Smooth muscle cell of the coronary artery (primary cell): ENCODE data around the gene PCDHGB6. TPM values are rescaled to one million over a fixed set of nuclear protein-coding genes. Genes with fewer than 3 reads are reported as not detected.

Experiments
- total RNA-seq: library from RNA; depleted of rRNA; stranded (reverse); fragments of >200 nt; gene quantifications from 2 replicates; pipeline ENCODE4 v1.2.3, GENCODE V29; 2014; ENCODE audit warnings: low replicate concordance

Gene PCDHGB6
- total RNA-seq, result 1.9 and 3.5 TPM in 2 replicates

DNA sequence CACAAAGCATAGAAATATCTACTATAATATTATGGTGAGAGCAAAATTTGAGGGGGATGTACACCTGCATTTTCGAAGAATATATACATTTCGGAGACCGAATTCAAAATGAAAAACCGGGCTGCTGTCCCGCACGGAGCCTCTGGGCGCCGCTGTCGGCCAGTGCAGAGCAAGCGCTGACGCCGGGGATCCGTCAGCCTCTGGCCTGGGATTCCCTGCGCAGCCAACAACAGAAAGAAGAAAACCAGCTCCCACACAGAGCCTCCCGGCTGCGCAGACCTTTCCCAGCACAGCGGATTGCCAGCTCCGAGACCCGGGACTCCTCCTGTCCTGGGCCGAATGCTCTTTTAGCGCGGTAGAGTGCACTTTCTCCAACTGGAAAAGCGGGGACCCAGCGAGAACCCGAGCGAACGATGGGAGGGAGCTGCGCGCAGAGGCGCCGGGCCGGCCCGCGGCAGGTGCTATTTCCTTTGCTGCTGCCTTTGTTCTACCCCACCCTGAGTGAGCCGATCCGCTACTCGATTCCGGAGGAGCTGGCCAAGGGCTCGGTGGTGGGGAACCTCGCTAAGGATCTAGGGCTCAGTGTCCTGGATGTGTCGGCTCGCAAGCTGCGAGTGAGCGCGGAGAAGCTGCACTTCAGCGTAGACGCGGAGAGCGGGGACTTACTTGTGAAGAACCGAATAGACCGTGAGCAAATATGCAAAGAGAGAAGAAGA is at the start of gene PCDHGB6:
PCDHGB6 (plus strand) TSS at position 232 of the 716 bp plus-strand sequence; CDS start at position 414, 182 bp downstream.

DNA sequence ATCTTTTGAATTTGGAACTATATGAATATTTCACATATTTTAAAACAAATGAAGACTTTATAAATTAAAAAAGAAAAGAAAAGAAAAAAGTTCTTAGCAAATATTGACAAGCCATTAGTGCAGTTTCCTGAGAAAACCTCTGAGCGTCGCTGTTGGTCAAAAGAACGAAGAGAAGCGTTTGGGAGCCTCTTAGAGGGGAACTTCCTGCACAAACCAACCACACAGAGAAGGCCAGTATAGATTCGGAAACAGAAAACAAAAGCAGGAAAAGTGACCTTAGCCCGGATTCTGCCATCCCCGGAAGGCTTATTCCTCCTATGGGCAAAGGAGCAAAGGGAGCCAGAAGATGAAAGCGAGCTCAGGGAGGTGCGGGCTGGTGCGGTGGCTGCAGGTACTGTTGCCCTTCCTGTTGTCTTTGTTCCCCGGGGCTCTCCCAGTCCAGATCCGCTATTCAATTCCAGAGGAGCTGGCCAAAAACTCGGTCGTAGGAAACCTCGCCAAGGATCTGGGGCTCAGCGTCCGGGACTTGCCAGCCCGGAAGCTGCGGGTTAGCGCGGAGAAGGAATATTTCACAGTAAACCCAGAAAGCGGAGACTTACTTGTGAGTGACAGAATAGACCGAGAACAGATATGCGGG is 47.9 kb upstream of the PCDHGB6 start, which contains the start of gene PCDHGB2:
PCDHGB2 (plus strand) TSS at position 205 of the 637 bp plus-strand sequence; CDS start at position 347, 142 bp downstream.

GRCh38 chr5:141363952-141364660 is 43.7 kb upstream of the PCDHGB6 start, which contains the start of gene PCDHGA5:
PCDHGA5 (plus strand) TSS chr5:141364162; CDS start chr5:141364331, 169 bp downstream.

GRCh38 chr5:141369994-141370848 is 37.6 kb upstream of the PCDHGB6 start, which contains the start of gene PCDHGB3:
PCDHGB3 (plus strand) TSS chr5:141370242; CDS start chr5:141370395, 153 bp downstream.

DNA sequence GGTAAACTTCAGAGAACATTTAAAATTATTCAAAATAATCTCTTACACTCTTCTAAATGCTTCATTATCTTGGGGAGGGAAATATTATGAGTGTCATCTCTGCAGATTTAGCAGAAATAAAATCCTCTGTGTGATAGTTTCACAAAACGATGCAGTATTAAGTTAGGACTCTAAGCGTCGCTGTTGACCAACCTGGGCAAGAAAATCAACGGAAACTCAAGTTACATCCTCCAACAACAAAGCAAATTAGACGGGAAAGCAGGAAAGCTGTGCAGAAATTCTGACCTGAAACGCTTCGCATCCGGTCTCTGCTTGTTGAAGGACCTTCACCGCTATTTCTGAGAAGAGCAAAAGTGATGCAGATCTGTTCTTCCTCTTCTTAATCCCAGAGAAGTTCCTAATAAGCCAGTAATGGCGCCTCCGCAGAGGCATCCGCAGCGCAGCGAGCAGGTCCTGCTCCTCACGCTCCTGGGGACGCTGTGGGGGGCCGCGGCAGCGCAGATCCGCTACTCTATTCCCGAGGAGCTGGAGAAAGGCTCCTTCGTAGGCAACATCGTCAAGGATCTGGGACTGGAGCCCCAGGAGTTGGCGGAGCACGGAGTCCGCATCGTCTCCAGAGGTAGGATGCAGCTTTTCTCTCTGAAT is 34.0 kb upstream of the PCDHGB6 start, which contains the start of gene PCDHGA6:
PCDHGA6 (plus strand) TSS at position 219 of the 645 bp plus-strand sequence; CDS start at position 412, 193 bp downstream.

GRCh38 chr5:141382469-141383294 is 25.1 kb upstream of the PCDHGB6 start, which contains the start of gene PCDHGA7:
PCDHGA7 (plus strand) TSS chr5:141382742; CDS start chr5:141382900, 158 bp downstream.

DNA sequence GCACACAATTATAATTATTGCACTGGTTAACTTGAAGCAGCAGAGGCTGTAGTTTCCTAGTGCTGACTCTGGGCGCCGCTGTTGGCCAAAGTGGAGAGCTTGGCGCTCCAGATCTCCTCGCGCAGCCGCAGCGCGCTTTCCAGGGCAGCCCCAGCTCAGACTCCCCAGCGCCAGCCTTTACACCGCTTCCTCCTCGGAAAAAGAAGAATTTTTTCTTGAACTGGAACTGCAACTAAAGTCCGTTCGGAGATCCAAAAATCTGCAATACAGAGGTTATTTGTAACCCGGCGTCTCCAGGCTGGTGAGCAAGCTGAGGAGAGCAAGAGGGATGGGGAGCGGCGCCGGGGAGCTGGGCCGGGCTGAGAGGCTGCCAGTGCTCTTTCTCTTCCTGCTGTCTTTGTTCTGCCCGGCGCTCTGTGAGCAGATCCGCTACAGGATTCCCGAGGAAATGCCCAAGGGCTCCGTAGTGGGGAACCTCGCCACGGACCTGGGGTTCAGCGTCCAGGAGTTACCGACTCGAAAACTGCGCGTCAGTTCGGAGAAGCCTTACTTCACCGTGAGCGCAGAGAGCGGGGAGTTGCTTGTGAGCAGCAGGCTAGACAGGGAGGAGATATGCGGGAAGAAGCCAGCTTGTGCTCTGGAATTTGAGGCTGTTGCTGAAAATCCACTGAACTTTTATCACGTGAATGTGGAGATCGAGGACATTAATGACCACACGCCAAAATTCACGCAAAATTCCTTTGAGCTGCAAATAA is 20.1 kb upstream of the PCDHGB6 start, which contains the start of gene PCDHGB4:
PCDHGB4 (plus strand) TSS at position 142 of the 755 bp plus-strand sequence; CDS start at position 329, 187 bp downstream.

GRCh38 chr5:141392429-141393198 is 15.2 kb upstream of the PCDHGB6 start, which contains the start of gene PCDHGA8:
PCDHGA8 (plus strand) TSS chr5:141392633; CDS start chr5:141392814, 181 bp downstream.

DNA sequence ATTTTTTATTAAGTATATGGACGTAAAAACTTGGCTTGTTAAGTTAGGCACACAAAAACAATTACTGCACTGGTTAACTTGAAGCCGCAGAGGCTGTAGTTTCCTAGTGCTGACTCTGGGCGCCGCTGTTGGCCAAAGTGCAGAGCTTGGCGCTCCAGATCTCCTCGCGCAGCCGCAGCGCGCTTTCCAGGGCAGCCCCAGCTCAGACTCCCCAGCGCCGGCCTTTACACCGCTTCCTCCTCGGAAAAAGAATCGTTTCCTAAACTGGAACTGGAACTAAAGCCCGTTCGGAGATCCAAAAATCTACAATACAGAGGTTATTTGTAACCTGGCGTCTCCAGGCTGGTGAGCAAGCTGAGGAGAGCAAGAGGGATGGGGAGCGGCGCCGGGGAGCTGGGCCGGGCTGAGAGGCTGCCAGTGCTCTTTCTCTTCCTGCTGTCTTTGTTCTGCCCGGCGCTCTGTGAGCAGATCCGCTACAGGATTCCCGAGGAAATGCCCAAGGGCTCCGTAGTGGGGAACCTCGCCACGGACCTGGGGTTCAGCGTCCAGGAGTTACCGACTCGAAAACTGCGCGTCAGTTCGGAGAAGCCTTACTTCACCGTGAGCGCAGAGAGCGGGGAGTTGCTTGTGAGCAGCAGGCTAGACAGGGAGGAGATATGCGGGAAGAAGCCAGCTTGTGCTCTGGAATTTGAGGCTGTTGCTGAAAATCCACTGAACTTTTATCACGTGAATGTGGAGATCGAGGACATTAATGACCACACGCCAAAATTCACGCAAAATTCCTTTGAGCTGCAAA is 9.9 kb upstream of the PCDHGB6 start, which contains the start of gene PCDHGB5:
PCDHGB5 (plus strand) TSS at position 192 of the 796 bp plus-strand sequence; CDS start at position 373, 181 bp downstream.

DNA sequence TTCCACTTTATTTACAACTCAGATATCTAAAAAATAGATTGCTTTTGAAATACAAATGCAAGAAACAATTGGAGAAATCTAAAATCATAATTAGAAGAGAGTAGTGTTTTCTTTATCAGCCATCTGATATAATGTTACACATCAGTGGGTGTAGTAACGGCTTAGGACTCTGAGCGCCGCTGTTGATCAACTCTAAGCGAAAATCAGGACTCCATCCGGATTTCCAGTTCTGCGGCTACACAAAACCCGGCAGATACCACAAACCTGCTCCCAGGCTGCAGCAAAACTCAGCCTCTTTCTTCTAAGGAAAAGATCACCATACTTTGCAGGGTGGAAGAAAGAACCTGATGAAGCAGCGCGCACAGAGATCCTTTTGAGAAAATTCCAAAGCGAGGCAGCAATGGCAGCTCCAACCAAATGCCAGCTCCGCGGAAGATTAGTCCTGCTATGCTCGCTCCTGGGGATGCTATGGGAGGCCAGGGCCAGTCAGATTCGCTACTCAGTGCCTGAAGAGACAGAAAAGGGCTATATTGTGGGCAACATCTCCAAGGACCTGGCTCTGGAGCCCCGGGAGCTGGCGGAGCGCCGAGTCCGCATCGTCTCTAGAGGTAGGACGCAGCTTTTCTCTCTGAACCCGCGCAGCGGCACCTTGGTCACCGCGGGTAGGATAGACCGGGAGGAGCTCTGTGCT is 5.1 kb upstream of the PCDHGB6 start, which contains the start of gene PCDHGA9:
PCDHGA9 (plus strand) TSS at position 226 of the 691 bp plus-strand sequence; CDS start at position 401, 175 bp downstream.

GRCh38 chr5:141412854-141413539 is 5.2 kb downstream of the PCDHGB6 start, which contains the start of gene PCDHGA10:
PCDHGA10 (plus strand) TSS chr5:141412987; CDS start chr5:141413176, 189 bp downstream.

DNA sequence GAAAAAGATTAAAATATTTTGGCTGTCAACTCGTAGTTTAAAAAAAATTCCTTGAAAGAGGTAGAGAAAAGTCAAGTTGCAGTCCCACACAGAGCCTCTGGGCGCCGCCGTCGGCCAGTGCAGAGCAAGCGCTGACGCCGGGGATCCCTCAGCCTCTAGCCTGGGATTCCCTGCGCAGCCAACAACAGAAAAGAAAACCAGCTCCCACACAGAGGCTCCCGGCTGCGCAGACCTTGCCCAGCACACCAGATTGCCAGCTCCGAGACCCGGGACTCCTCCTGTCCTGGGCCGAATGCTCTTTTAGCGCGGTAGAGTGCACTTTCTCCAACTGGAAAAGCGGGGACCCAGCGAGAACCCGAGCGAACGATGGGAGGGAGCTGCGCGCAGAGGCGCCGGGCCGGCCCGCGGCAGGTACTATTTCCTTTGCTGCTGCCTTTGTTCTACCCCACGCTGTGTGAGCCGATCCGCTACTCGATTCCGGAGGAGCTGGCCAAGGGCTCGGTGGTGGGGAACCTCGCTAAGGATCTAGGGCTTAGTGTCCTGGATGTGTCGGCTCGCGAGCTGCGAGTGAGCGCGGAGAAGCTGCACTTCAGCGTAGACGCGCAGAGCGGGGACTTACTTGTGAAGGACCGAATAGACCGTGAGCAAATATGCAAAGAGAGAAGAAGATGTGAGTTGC is 9.8 kb downstream of the PCDHGB6 start, which contains the start of gene PCDHGB7:
PCDHGB7 (plus strand) TSS at position 184 of the 679 bp plus-strand sequence; CDS start at position 367, 183 bp downstream.

DNA sequence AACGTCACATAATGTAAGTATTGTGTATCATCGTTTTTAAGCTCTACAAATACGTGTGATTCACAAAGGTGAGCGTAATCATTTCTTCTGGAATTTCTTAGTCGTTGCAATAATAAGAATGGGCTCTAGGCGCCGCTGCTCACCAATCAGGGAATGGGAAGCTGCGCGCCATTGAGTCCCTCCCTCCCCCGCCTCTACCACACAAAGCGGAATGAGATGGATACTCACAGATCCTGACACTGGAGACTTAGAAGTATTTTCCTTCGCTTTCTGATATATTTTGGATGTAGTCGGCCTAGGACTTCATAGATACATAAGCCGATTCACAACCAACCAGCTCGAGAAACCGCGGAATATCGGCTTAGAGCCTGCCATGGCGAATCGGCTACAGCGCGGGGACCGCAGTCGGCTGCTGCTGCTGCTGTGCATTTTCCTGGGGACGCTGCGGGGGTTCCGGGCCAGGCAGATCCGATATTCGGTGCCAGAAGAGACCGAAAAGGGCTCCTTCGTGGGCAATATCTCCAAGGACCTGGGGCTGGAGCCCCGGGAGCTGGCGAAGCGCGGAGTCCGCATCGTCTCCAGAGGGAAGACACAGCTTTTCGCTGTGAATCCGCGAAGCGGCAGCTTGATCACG is 13.2 kb downstream of the PCDHGB6 start, which contains the start of gene PCDHGA11:
PCDHGA11 (plus strand) TSS at position 197 of the 634 bp plus-strand sequence; CDS start at position 374, 177 bp downstream.

GRCh38 chr5:141430332-141431113 is 22.7 kb downstream of the PCDHGB6 start, which contains the start of gene PCDHGA12:
PCDHGA12 (plus strand) TSS chr5:141430507; CDS start chr5:141430760, 253 bp downstream.

